Hematopoietic multipotent progenitor cell treated with erythropoietin and hydrocortisone succinate and interleukin-3 and kit ligand, for 8 days (in vitro differentiated cells): ENCODE data around the gene LRRC8B.
"Not testable (repeated sequence)": the region's sequence is repeated elsewhere in the genome, so short reads cannot be mapped to it uniquely, and the experiment has no call there.

ENCODE experiments used
- DNase-seq: peaks from one replicate; pipeline ENCODE4 v3.0.0-alpha.2; 2015

LRRC8B gene

DNA sequence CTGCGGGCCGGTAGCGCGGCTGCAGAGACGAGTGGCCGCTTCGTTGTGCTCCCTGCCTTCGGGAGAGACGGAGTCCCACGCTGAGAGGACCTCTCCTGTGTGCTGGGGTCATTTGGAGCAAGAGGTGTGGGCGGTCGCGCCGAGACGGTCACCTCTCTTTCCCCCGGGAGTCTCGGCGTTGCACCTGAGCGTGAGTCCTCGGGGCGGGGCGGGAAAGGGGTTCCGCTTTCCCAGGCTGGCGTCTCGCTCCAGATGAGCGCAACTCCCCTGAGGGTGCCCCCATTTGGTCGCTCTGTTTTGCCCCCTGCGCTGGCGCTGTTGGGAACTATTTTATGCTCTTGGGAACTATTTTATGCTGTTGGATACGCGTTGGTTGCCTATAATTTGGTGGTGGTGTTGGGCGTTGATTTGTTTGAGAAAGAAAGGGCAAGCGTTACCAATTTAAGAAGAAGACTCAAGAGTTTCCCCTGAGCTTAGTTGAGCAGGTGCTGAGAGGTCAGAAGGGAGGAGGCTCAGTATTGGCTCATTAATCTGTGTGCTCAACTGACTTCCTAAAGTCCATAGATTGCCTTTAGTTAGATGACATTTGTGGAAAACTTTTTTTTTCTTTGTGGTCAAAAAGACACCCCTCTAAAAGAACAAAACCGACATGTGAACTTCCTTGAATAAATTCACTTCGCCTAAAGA is 683 bp downstream of the LRRC8B start:
- peak; percentile 70 for DNase-seq

DNA sequence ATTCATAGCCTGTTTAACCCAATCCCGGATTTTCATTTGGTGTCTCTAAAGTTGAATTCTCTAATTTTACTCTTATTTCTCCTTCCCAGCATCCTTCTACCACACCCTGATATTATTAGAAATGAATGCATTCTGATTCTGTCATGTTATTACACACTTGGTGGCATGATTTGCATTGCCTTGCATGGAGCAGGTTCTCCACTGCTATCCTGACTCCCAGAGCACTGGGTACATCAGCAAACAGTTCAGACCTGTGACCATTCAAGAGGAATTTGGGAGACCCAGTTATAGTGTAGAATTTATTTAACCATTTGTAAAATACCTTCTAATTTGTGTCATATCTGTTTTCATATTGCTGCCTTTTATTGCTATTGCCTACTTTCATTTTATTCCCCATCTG is 2.6 kb downstream of the LRRC8B start:
- DNase-seq = no peak

GRCh38 chr1:89527750-89528381 is 3.2 kb downstream of the LRRC8B start:
- no peak for DNase-seq

DNA sequence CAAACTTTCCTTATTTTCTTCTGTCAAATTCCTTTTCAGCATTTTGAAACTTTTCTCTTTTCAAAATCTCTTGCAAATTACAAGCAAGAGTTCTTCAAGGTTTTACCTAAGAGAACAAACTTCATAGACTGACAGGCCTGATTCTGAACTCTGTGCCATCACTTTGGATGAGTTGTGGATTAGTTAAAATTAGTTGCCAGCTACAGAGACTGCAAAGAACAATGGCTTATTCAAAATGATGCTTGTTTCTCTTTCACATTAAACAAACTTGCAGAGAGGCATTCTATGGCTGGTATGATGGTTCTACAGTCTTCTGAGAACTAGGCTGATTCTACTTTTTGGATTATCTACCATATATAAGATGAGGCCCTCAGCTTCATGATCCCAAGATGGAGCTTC is 3.8 kb downstream of the LRRC8B start:
- DNase-seq = no peak

DNA sequence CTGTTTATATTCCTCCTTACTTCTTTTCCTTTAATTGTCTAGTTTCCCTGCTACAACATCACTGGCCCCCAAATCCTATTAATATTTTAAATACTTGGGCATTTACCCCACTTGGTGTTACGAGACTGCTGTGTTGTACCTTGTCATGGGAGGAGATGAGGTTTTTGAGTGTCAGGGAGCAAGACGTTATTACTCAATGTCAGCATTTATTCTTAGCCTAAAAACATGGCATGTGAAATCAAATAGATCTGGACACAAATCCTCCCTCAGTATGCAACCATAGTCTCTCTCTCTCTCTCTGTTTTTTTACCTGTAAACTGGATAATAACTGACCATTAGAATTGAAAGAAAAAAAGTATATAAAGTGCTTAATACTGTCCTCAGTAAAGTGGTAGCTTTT is 4.6 kb downstream of the LRRC8B start:
- no peak for DNase-seq

DNA sequence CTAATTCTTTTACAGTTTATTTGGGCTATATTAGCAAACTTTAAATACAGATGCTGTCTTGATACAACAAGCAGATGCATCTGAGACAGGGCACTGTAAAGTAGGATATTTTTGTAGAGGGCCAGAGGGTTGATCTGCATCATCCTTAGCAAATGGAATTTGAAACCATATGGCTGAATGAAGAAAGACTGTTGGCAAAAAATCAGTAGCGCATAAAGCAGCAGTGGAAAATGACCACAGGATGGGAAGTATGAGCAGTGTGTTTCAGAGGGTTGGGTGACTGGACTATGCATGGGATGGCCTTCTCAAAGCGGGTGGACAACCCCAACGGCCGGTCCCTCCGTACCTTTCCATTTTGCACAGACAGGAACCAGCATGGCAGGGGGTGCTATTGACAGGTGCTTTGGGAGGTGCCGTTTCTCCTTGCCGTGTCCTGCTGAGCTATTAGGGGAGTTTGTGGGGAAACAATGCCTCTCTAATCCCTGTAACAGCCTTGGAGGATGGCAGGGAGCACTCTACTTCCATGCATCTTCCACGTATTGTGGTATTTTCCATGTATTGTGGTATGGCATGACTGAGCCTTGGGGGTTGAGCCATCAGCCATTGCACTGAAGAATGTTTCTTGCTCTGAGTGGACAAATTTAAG is 5.9 kb downstream of the LRRC8B start:
- DNase-seq = no peak

DNA sequence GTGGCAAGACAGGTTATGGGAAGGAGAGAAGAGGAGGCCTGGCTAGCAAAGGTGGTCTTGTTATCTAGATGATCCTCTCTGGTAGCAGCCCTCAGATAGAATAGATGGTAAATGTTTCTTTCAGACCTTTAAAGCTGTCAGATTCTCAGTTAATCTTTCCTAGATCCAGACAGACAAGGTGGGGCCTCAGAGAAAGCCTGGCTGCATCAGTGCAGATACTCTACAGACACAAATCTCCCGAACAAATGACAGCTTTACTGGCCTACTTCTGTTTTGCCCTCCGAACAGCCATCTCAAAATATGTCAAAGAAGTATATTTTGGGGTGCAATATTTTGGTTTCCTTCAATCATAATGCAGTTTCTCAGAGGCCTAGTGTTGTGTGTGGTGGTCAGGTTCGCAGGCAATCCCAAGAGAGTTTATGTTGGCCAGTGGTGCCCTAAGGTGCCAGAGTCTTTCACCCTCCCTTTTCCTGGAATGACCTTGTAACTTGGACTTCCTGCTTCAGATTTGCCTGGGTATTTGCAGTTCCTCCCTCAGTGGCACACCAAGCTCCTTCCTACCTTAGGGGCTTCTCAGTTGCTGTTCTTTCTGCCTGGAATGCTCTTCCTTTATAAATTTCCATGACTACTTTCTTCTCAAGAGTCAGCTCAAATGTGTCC is 7.0 kb downstream of the LRRC8B start:
- DNase-seq = no peak

GRCh38 chr1:89532228-89532627 is 7.6 kb downstream of the LRRC8B start:
- DNase-seq = no peak

DNA sequence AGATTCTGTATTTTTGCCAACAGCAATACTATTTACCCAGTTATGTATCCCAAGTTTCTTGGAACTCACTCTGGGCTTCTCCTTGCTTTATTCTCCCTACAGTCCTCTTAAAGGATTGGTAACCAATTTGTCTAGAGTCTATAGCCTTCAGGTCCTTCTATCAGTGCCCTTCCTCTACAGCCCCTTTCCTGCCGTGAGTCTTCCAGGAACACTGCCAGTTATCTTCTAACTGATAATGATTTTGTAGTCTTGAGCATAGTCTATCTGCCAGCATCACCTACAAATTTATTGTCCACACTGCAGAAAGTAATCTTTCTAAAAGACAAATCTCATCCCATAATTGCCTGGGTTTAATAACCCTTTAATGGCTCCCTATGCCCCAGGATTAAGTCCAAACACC is 8.2 kb downstream of the LRRC8B start:
- DNase-seq = no peak

GRCh38 chr1:89535537-89535936 is 10.9 kb downstream of the LRRC8B start:
- DNase-seq = no peak

- DNase-seq = no peak
Observed at GRCh38 chr1:89536555-89537341, 12.1 kb downstream of the LRRC8B start.

GRCh38 chr1:89538361-89538760 is 13.7 kb downstream of the LRRC8B start:
- peak; percentile 55 for DNase-seq

- DNase-seq = no peak
Observed at GRCh38 chr1:89539128-89539527, 14.5 kb downstream of the LRRC8B start.

DNA sequence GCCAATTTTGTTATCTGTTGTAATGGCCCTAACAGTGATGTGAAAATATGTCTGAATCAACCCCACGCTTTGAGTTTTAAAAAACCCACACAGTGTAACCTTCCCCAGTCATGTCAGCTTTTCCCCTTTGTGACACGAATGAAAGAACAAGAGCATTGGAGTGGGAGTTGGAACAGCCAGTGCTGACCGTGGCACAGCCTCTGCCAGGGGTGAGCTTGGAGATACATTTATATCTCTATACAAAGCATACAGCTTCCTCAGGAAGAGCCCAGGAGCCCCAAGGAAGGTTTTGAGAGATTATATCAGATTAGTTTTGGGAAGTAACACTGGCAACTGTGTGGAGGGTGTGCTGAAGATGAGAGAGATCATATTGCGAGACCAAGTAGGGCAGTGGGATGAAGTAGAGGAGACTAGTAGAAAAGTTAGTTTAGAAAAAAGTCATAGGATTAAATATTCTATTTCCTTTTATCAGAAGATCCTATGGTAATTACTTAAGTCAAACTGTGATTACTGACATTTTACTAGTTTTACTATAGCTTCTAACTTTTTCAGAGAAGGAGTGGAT is 15.9 kb downstream of the LRRC8B start:
- DNase-seq = peak; percentile 35

GRCh38 chr1:89542345-89542744 is 17.7 kb downstream of the LRRC8B start:
- no peak for DNase-seq

DNA sequence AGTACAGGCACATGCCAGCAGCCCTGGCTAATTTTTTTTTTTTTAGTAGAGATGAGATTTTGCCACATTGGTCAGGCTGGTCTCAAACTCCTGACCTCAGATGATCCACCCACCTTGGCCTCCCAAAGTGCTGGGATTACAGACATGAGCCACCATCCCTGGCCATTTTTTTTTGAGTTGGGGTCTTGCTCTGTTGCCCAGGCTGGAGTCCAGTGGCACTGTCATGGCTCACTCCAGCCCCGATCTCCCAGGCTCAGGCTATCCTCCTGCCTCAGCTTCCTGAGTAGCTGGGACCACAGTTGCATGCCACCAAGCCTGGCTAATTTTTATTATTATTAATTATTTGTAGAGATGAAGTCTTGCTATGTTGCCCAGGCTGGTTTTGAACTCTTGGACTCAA is 19.0 kb downstream of the LRRC8B start:
- DNase-seq = not testable (repeated sequence)

DNA sequence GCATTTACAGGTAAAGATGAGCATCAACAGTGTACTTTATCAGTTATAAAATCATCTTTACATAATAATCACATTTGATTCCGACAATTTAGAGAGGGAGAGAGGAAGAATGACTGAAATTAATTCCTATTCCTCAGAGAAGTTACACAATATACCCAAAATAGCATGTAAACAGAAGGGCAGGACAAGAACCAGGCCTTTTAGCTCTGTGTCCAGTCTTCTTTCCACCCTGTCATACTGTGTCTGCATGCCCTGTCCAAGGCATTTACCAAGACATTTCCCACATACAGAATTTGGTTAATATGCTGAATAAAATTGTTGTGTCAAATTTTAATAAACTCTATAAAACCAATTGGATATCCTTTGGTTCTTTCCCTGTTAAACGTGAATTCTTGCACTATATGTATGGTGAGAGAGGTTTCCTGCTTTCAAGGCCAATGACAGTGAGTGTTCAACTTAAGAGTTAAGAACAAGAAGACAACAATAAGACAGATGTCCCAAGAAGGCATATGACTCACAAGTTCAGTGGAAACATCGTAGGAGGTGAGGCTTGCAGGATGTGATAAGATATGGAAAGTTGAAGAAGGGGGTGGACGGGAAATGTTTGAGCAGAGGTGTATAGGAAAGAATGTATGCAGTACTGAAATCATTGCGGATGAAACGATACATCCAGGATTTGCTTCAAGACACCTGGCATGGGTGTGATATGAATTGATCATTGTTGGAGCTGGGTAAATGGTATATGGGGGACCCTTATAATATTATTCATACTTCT is 20.8 kb downstream of the LRRC8B start:
- peak; percentile 94 for DNase-seq

- peak; percentile 54 for DNase-seq
Observed at GRCh38 chr1:89546082-89546889, 21.7 kb downstream of the LRRC8B start.

GRCh38 chr1:89546934-89547562 is 22.4 kb downstream of the LRRC8B start:
- DNase-seq = no peak

- DNase-seq = no peak
Observed at GRCh38 chr1:89547563-89548116, 23.0 kb downstream of the LRRC8B start.
